GM23338 (cell line): Measurements from ENCODE around the gene TMEM132A. TPM values are rescaled to one million over a fixed set of nuclear protein-coding genes. Genes with fewer than 3 reads are reported as not detected.

Experiments used
- ATAC-seq: fragments of 200-7000 bp; cut with Tn5 transposase; 3 replicates; pipeline ENCODE4 v1.9.1; 2020
- DNase-seq: peaks from one replicate; pipeline ENCODE4 v3.0.0-alpha.2; 2015; ENCODE audit warnings: low spot score
- H2AFZ ChIP-seq: fragments of 200-600 bp; sonication (generic); 2 replicates; pipeline ENCODE4 v1.8.0; 2016; ENCODE audit warnings: antibody characterized with exemption, mild to moderate bottlenecking, moderate library complexity
- H3F3A ChIP-seq: fragments of 200-600 bp; sonication (generic); replicated peaks from 2 replicates; pipeline ENCODE4 v1.8.0; 2017; ENCODE audit warnings: antibody characterized with exemption, mixed run types, low read depth
- H3K27ac ChIP-seq: fragments of 200-600 bp; sonication (generic); 2 replicates; pipeline ENCODE4 v1.6.1; 2016; ENCODE audit warnings: low read depth
- H3K27me3 ChIP-seq: fragments of 200-600 bp; sonication (generic); 2 replicates; pipeline ENCODE4 v1.8.0; 2016; ENCODE audit warnings: mild to moderate bottlenecking, mixed run types, moderate library complexity; ENCODE audit not compliant: insufficient read depth
- H3K36me3 ChIP-seq: fragments of 200-600 bp; sonication (generic); 2 replicates; pipeline ENCODE4 v1.8.0; 2016; ENCODE audit warnings: mild to moderate bottlenecking; ENCODE audit not compliant: insufficient read depth
- H3K4me1 ChIP-seq: fragments of 200-600 bp; sonication (generic); 2 replicates; pipeline ENCODE4 v1.8.0; 2016; ENCODE audit warnings: mild to moderate bottlenecking, moderate library complexity; ENCODE audit not compliant: insufficient read depth
- H3K4me2 ChIP-seq: fragments of 200-600 bp; sonication (generic); 2 replicates; pipeline ENCODE4 v1.7.1; 2017; ENCODE audit warnings: mixed run types
- H3K4me3 ChIP-seq: fragments of 200-600 bp; sonication (generic); 2 replicates; pipeline ENCODE4 v1.6.1; 2016; ENCODE audit warnings: mixed run types
- H3K79me2 ChIP-seq: fragments of 200-600 bp; sonication (generic); replicated peaks from 2 replicates; pipeline ENCODE4 v1.8.0; 2017; ENCODE audit warnings: mild to moderate bottlenecking; ENCODE audit not compliant: insufficient read depth
- H3K9me2 ChIP-seq: fragments of 200-600 bp; sonication (generic); 2 replicates; pipeline ENCODE4 v1.8.0; 2017; ENCODE audit not compliant: insufficient read depth
- H4K20me1 ChIP-seq: fragments of 200-600 bp; sonication (generic); replicated peaks from 2 replicates; pipeline ENCODE4 v1.8.0; 2017; ENCODE audit warnings: mild to moderate bottlenecking; ENCODE audit not compliant: insufficient read depth
- H3K27ac Mint-ChIP-seq: 2 replicates; pipeline ENCODE4 v1.8.0; 2020; ENCODE audit warnings: inconsistent platforms, mild to moderate bottlenecking, moderate library complexity, mixed read lengths
- H3K27me3 Mint-ChIP-seq: 3 replicates; pipeline ENCODE4 v1.8.0; 2022; ENCODE audit warnings: low read depth, mild to moderate bottlenecking, moderate library complexity, mixed read lengths, inconsistent platforms; ENCODE audit not compliant: insufficient read depth, poor library complexity
- H3K36me3 Mint-ChIP-seq: 3 replicates; pipeline ENCODE4 v1.8.0; 2021; ENCODE audit warnings: low read depth, mild to moderate bottlenecking, inconsistent platforms, moderate library complexity, mixed read lengths
- H3K4me1 Mint-ChIP-seq: 3 replicates; pipeline ENCODE4 v1.8.0; 2020; ENCODE audit warnings: mild to moderate bottlenecking, inconsistent platforms, mixed read lengths
- H3K4me3 Mint-ChIP-seq: 3 replicates; pipeline ENCODE4 v1.8.0; 2021; ENCODE audit warnings: moderate library complexity, mild to moderate bottlenecking, inconsistent platforms, mixed read lengths
- H3K9me3 Mint-ChIP-seq: 3 replicates; pipeline ENCODE4 v1.8.0; 2020; ENCODE audit warnings: moderate library complexity, mild to moderate bottlenecking, inconsistent platforms, mixed read lengths
- EZH2 ChIP-seq: fragments of 200-600 bp; sonication (generic); IDR thresholded peaks from one replicate; pipeline ENCODE4 v1.8.0; 2017; ENCODE audit warnings: antibody characterized with exemption, mild to moderate bottlenecking, low read depth; ENCODE audit not compliant: unreplicated experiment
- EZH2phosphoT487 ChIP-seq: fragments of 200-600 bp; sonication (generic); IDR thresholded peaks from one replicate; pipeline ENCODE4 v1.8.1; 2018; ENCODE audit warnings: antibody characterized with exemption; ENCODE audit not compliant: unreplicated experiment
- JUNB ChIP-seq: IDR thresholded peaks from one replicate; pipeline ENCODE4 v1.6.1; 2016; ENCODE audit warnings: antibody characterized with exemption; ENCODE audit not compliant: unreplicated experiment
- NANOG ChIP-seq: IDR thresholded peaks from 2 replicates; pipeline ENCODE4 v1.6.1; 2016; ENCODE audit warnings: antibody characterized with exemption, borderline replicate concordance
- POLR2AphosphoS5 ChIP-seq: IDR thresholded peaks from 2 replicates; pipeline ENCODE4 v1.6.1; 2016; ENCODE audit warnings: antibody characterized with exemption, low read depth
- STAT1 ChIP-seq: IDR thresholded peaks from one replicate; pipeline ENCODE4 v1.6.1; 2016; ENCODE audit warnings: antibody characterized with exemption; ENCODE audit not compliant: unreplicated experiment
- ZNF114 ChIP-seq: fragments of 250-450 bp; sonication (Bioruptor Pico); IDR thresholded peaks from 2 replicates; pipeline ENCODE4 v1.5.0; 2020; ENCODE audit warnings: mild to moderate bottlenecking, moderate library complexity
- ZNF462 ChIP-seq: fragments of 250-450 bp; sonication (Bioruptor Pico); IDR thresholded peaks from 2 replicates; pipeline ENCODE4 v1.5.0; 2020; ENCODE audit warnings: mild to moderate bottlenecking, moderate library complexity
- polyA plus RNA-seq: library from polyadenylated mRNA; unstranded; fragments of >200 nt; fragmentation: Nextera tagmentation; extraction: Ambion mirVana; gene quantifications from 2 replicates; pipeline ENCODE4 v1.2.1, GENCODE V29; 2016
- total RNA-seq: library from RNA; depleted of rRNA; stranded (reverse); fragments of >200 nt; shearing (Covaris generic); gene quantifications from 2 replicates; pipeline ENCODE4 v1.2.3, GENCODE V29; 2014
- TF ChIP-seq, protein P1 (sequence below): IDR thresholded peaks from one replicate; pipeline ENCODE4 v1.6.1; 2018; ENCODE audit warnings: antibody characterized with exemption; ENCODE audit not compliant: unreplicated experiment
- TF ChIP-seq, protein P2 (sequence below), 2 experiments: fragments of 200-600 bp in 1 of 2; sonication (generic) in 1 of 2; conservative IDR thresholded peaks; 2 replicates each; pipeline versions ENCODE4 v1.5.1 to v1.6.1; 2016 to 2017; ENCODE audit warnings: antibody characterized with exemption in 2 of 2, low read depth in 2 of 2, mild to moderate bottlenecking in 2 of 2, moderate library complexity in 1 of 2
- TF ChIP-seq, protein P3 (sequence below): IDR thresholded peaks from 2 replicates; pipeline ENCODE4 v1.6.1; 2016; ENCODE audit warnings: antibody characterized with exemption

Gene TMEM132A
- total and polyA plus RNA-seq, 2 experiments from 2014 or later, result 36.2 to 96.6 TPM

- no peak for DNase-seq
- Mint-ChIP-seq H3K4me1 (peaks cover 24% of the 10 kb centered on the region), H3K9me3 (no peaks in the 10 kb centered on the region; the same call in 2 of the 3 replicates), H3K36me3 (no peaks in the 10 kb centered on the region; the same call in 2 of the 3 replicates), H3K27ac (no peak overlapping the region), H3K27me3 (peaks cover 3% of the 10 kb centered on the region), H3K4me3 (no peak overlapping the region)
- H4K20me1 ChIP-seq, result peaks cover under 1% of the 10 kb centered on the region
- no peaks in the 10 kb centered on the region for H3K9me2 ChIP-seq
- no peak overlapping the region for H3K4me3 ChIP-seq
- no peak overlapping the region for H3K27ac ChIP-seq
- peaks cover 11% of the 10 kb centered on the region; the same call in 1 of the 2 replicates for H3F3A ChIP-seq
- H3K4me1 ChIP-seq, result peaks cover 13% of the 10 kb centered on the region
- H3K27me3 ChIP-seq, result no peaks in the 10 kb centered on the region
- no peak overlapping the region for H3K4me2 ChIP-seq
- H2AFZ ChIP-seq, result no peak overlapping the region
- TF ChIP-seq EZH2 (no peak), ZNF462 (CRISPR knock-in tag) (no peak), EZH2phosphoT487 (no peak), STAT1 (no peak), NANOG (no peak), ZNF114 (CRISPR knock-in tag) (no peak), POLR2AphosphoS5 (no peak), JUNB (no peak)
- TF ChIP-seq, protein P1, sequence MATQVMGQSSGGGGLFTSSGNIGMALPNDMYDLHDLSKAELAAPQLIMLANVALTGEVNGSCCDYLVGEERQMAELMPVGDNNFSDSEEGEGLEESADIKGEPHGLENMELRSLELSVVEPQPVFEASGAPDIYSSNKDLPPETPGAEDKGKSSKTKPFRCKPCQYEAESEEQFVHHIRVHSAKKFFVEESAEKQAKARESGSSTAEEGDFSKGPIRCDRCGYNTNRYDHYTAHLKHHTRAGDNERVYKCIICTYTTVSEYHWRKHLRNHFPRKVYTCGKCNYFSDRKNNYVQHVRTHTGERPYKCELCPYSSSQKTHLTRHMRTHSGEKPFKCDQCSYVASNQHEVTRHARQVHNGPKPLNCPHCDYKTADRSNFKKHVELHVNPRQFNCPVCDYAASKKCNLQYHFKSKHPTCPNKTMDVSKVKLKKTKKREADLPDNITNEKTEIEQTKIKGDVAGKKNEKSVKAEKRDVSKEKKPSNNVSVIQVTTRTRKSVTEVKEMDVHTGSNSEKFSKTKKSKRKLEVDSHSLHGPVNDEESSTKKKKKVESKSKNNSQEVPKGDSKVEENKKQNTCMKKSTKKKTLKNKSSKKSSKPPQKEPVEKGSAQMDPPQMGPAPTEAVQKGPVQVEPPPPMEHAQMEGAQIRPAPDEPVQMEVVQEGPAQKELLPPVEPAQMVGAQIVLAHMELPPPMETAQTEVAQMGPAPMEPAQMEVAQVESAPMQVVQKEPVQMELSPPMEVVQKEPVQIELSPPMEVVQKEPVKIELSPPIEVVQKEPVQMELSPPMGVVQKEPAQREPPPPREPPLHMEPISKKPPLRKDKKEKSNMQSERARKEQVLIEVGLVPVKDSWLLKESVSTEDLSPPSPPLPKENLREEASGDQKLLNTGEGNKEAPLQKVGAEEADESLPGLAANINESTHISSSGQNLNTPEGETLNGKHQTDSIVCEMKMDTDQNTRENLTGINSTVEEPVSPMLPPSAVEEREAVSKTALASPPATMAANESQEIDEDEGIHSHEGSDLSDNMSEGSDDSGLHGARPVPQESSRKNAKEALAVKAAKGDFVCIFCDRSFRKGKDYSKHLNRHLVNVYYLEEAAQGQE, result no peak
- TF ChIP-seq, protein P2, sequence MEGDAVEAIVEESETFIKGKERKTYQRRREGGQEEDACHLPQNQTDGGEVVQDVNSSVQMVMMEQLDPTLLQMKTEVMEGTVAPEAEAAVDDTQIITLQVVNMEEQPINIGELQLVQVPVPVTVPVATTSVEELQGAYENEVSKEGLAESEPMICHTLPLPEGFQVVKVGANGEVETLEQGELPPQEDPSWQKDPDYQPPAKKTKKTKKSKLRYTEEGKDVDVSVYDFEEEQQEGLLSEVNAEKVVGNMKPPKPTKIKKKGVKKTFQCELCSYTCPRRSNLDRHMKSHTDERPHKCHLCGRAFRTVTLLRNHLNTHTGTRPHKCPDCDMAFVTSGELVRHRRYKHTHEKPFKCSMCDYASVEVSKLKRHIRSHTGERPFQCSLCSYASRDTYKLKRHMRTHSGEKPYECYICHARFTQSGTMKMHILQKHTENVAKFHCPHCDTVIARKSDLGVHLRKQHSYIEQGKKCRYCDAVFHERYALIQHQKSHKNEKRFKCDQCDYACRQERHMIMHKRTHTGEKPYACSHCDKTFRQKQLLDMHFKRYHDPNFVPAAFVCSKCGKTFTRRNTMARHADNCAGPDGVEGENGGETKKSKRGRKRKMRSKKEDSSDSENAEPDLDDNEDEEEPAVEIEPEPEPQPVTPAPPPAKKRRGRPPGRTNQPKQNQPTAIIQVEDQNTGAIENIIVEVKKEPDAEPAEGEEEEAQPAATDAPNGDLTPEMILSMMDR (conservative IDR thresholded peaks at IDR 0.05; ENCODE audit: low read depth in 2 of 2), result no peak
- TF ChIP-seq, protein P3, sequence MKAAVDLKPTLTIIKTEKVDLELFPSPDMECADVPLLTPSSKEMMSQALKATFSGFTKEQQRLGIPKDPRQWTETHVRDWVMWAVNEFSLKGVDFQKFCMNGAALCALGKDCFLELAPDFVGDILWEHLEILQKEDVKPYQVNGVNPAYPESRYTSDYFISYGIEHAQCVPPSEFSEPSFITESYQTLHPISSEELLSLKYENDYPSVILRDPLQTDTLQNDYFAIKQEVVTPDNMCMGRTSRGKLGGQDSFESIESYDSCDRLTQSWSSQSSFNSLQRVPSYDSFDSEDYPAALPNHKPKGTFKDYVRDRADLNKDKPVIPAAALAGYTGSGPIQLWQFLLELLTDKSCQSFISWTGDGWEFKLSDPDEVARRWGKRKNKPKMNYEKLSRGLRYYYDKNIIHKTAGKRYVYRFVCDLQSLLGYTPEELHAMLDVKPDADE, result no peak
- peaks cover 8% of the 10 kb centered on the region for H3K79me2 ChIP-seq
- no peak for ATAC-seq
- H3K36me3 ChIP-seq, result no peaks in the 10 kb centered on the region
Observed at GRCh38 chr11:60910281-60910687, 14.0 kb upstream of the TMEM132A start.
